PC-3 (cell line): ENCODE data around the gene RPLP2.

Source experiments
- CTCF ChIP-seq: fragments of 300-600 bp; sonication (generic); conservative IDR thresholded peaks from 2 replicates; pipeline ENCODE4 v1.5.1; 2017; ENCODE audit warnings: antibody characterized with exemption, low read depth, mild to moderate bottlenecking, low read length
- EZH2phosphoT487 ChIP-seq: fragments of 300-600 bp; sonication (generic); IDR thresholded peaks from 2 replicates; pipeline ENCODE4 v1.6.1; 2018; ENCODE audit warnings: mild to moderate bottlenecking, antibody characterized with exemption, low read length, borderline replicate concordance

- TF ChIP-seq EZH2phosphoT487, result no peak
- no peak for TF ChIP-seq CTCF
Observed at GRCh38 chr11:815675-816432, 6.1 kb downstream of the RPLP2 start.
